Prostate gland (tissue), 2 donors: ENCODE data around the gene LAMTOR5. TPM values are rescaled to one million over a fixed set of nuclear protein-coding genes. Genes with fewer than 3 reads are reported as not detected.
A peak's percentile ranks its signal among the peaks of the same experiment; 100 is the strongest.

Experiments used
- DNase-seq: peaks from one replicate; pipeline ENCODE4 v3.0.0-alpha.2; 2019; ENCODE audit warnings: low spot score
- H3K27ac ChIP-seq, 2 donors: fragments of 200-600 bp; sonication (generic); 2 replicates each; pipeline ENCODE4 v1.5.1; 2017 to 2019
- H3K27me3 ChIP-seq: fragments of 200-600 bp; sonication (generic); replicated peaks from 2 replicates; pipeline ENCODE4 v1.5.1; 2019; ENCODE audit not compliant: insufficient read depth
- H3K36me3 ChIP-seq, 2 donors: fragments of 200-600 bp; sonication (generic); 1 replicate in 1 of 2; 2 replicates in 1 of 2; pipeline versions ENCODE4 v1.5.1 to v1.8.1; 2017 to 2019
- H3K4me1 ChIP-seq: fragments of 200-600 bp; sonication (generic); replicated peaks from 2 replicates; pipeline ENCODE4 v1.5.1; 2019
- H3K4me3 ChIP-seq, 2 donors: fragments of 200-600 bp; sonication (generic); 2 replicates each; pipeline ENCODE4 v1.5.1; 2017 to 2019
- H3K9me3 ChIP-seq: fragments of 200-600 bp; sonication (generic); 2 replicates; pipeline ENCODE4 v1.5.1; 2017
- CTCF ChIP-seq, 4 experiments: fragments of 200-600 bp in 2 of 4; fragments of 450-650 bp in 2 of 4; sonication (generic) in 2 of 4; IDR thresholded peaks; 1 replicate in 3 of 4; 2 replicates in 1 of 4; pipeline ENCODE4 v1.5.1; 2016 to 2019; ENCODE audit warnings: antibody characterized with exemption in 4 of 4, mild to moderate bottlenecking in 2 of 4, moderate library complexity in 2 of 4
- POLR2A ChIP-seq: fragments of 450-650 bp; IDR thresholded peaks from one replicate; pipeline ENCODE4 v1.6.1; 2016; ENCODE audit warnings: antibody characterized with exemption, mild to moderate bottlenecking
- POLR2AphosphoS5 ChIP-seq: sonication (generic); formaldehyde crosslinking; IDR thresholded peaks from one replicate; pipeline ENCODE4 v1.6.1; 2017; ENCODE audit warnings: antibody characterized with exemption
- WGBS: methylation state at CpG from one replicate; pipeline ENCODE4 v1.1.5; 2018; 5-methylcytosine and 5-hydroxymethylcytosine counted together
- intact Hi-C: fragments of 100-400 bp; cut with DNase I; formaldehyde crosslinking; loops from one replicate; pipeline ENCODE4 v1.14.2; 2022
- total RNA-seq, 2 donors: library from RNA; depleted of rRNA; stranded (reverse); fragments of >200 nt; gene quantifications; one replicate each; pipeline ENCODE4 v1.1.0, GENCODE V29; 2016

LAMTOR5 gene
- total RNA-seq, 2 donors from 2014 or later = 86.6 to 132 TPM

GRCh38 chr1:110360431-110360830 is 47.1 kb downstream of the LAMTOR5 start:
- no peak overlapping the region for H3K4me3 ChIP-seq
- no peak for DNase-seq
- intact Hi-C loops = no loop called here
- H3K36me3 ChIP-seq = no peaks in the 10 kb centered on the region
- H3K9me3 ChIP-seq = no peaks in the 10 kb centered on the region
- TF ChIP-seq POLR2A (no peak), CTCF (IDR thresholded peaks at IDR 0.05) (no peak), POLR2AphosphoS5 (no peak)
- no peaks in the 10 kb centered on the region for H3K27me3 ChIP-seq
- H3K27ac ChIP-seq = no peak overlapping the region
- 94% methylated on average over 2 of the region's 2 CpGs for WGBS
- no peaks in the 10 kb centered on the region for H3K4me1 ChIP-seq

- Histone ChIP-seq H3K9me3 (no peaks in the 10 kb centered on the region), H3K4me3 (no peak overlapping the region), H3K27ac (no peak overlapping the region), H3K4me1 (no peaks in the 10 kb centered on the region), H3K36me3 (no peaks in the 10 kb centered on the region), H3K27me3 (no peaks in the 10 kb centered on the region)
- DNase-seq = peak; percentile 20
- TF ChIP-seq POLR2AphosphoS5 (no peak), CTCF (IDR thresholded peaks at IDR 0.05) (no peak), POLR2A (no peak)
- WGBS = 69% methylated on average over 2 of the region's 2 CpGs
- intact Hi-C loops = no loop called here
Measured at GRCh38 chr1:110356379-110356778, 51.1 kb downstream of the LAMTOR5 start.

GRCh38 chr1:110355321-110355720 is 52.2 kb downstream of the LAMTOR5 start:
- H3K4me3 ChIP-seq = no peak overlapping the region
- no peaks in the 10 kb centered on the region for H3K9me3 ChIP-seq
- WGBS = 60% methylated on average over 1 of the region's 1 CpG
- intact Hi-C loops = no loop called here
- DNase-seq = no peak
- H3K4me1 ChIP-seq = no peaks in the 10 kb centered on the region
- H3K27me3 ChIP-seq = no peaks in the 10 kb centered on the region
- H3K36me3 ChIP-seq = no peaks in the 10 kb centered on the region
- no peak overlapping the region for H3K27ac ChIP-seq
- TF ChIP-seq CTCF (IDR thresholded peaks at IDR 0.05) (no peak), POLR2AphosphoS5 (no peak), POLR2A (no peak)

Other genes with a start within 250 kb of the LAMTOR5 start
- 10 to 100 TPM in 1 of 2 donors, 1 to 10 TPM in 1; 4.7 to 23.9 TPM for gene KCNC4, start 197.4 kb downstream of the LAMTOR5 start, total RNA-seq
- 10 to 100 TPM; 18.7 to 42.6 TPM for gene RBM15, start 68.3 kb downstream of the LAMTOR5 start, total RNA-seq
- gene SLC16A4, start 16.7 kb downstream of the LAMTOR5 start, total RNA-seq = 1 to 10 TPM; 1.7 to 9.0 TPM
- gene PROK1, start 43.5 kb upstream of the LAMTOR5 start, total RNA-seq = 10 to 100 TPM; 10.7 to 75.3 TPM
- gene KCNA10, start 111.5 kb upstream of the LAMTOR5 start, total RNA-seq = not detected
- 1 to 10 TPM in 1 of 2 donors, under 1 TPM in 1; 0.64 to 6.2 TPM for gene KCNA2, start 198.7 kb upstream of the LAMTOR5 start, total RNA-seq